Measurements from ENCODE around the gene ESR2. TPM values are rescaled to one million over a fixed set of nuclear protein-coding genes. Genes with fewer than 3 reads are reported as not detected.

Gene ESR2
- total and polyA plus RNA-seq, 2 of the 8 experiments (the other 6 are each of a cell fraction or from before 2014, with no cell fraction given): 0.19 to 0.23 TPM

DNA sequence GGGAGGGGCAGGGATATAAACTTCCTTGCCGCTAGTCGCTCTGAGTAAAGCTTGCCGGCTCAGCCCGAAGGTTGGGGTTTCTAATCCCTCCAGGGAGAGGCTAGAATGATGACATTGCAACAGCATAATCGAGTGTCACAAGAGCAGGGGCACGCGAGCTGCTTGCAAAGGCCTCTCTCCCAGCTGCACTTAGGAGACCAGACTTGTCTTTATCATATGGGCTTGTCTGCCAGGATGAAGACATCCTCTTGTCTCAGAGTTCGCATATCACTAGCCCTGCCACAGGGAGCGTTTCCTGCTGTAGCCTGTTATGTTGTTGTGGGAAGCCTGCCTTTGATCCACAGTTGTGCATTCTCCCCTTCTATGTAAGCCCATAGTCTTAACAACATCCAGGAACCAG lies 180.0 kb downstream of the ESR2 start:
- ChIA-PET POLR2A (ENCODE audit: partially characterized antibody) (interaction anchor here (0.6 kb wide), 1 partner anchor 54 kb away, joined by 3 read pairs; no protein-coding TSS in a partner anchor), CTCF (ENCODE audit: partially characterized antibody) (interaction anchor here (0.6 to 1.1 kb wide), 2 partner anchors 10 to 21 kb away, joined by 3 read pairs; no protein-coding TSS in a partner anchor)
- no peak overlapping the region for H3K4me2 ChIP-seq (ENCODE audit: insufficient read depth in 1 of 2, low read depth in 2 of 2, low read length in 2 of 2)
- no peak overlapping the region for H3K4me3 ChIP-seq (ENCODE audit: extremely low read depth in 1 of 4, insufficient read depth in 2 of 4, low read depth in 3 of 4, low read length in 4 of 4)
- H4K91ac ChIP-seq (replicated peaks; ENCODE audit: insufficient read length, low read length): no peak overlapping the region
- no peak overlapping the region for H3K14ac ChIP-seq (ENCODE audit: insufficient read length)
- no peak for FAIRE-seq
- H3K79me2 ChIP-seq (ENCODE audit: control insufficient read depth in 1 of 2, insufficient read depth in 2 of 2, low read length in 2 of 2): no peaks in the 10 kb centered on the region
- WGBS, 2 experiments (ENCODE audit: extremely low coverage in 1 of 2, insufficient coverage in 1 of 2, insufficient read length in 1 of 2, insufficient replicate concordance in 2 of 2, low coverage in 1 of 2, low lambda C conversion rate in 2 of 2, missing lambda C conversion rate in 1 of 2): 80% methylated on average over 9 of the region's 9 CpGs; no CpG with 5 or more reads in 1 of the 2 experiments
- H3K9me3 ChIP-seq (ENCODE audit: insufficient read depth in 2 of 2, low read depth in 1 of 2, low read length in 1 of 2): no peaks in the 10 kb centered on the region
- no peak overlapping the region for H2AFZ ChIP-seq (ENCODE audit: low read length)
- H4K20me1 ChIP-seq (replicated peaks in 1 of 2; ENCODE audit: control insufficient read depth in 1 of 2, insufficient read depth in 2 of 2, low read length in 2 of 2): no peaks in the 10 kb centered on the region
- no peak overlapping the region for H3K27ac ChIP-seq (ENCODE audit: low read depth, low read length)
- peaks cover 0 to 3% (median 0%) of the 10 kb centered on the region in 4 experiments; a peak in 1 of 8 replicates for H3K36me3 ChIP-seq (ENCODE audit: control insufficient read depth in 2 of 4, insufficient read depth in 4 of 4, low read length in 3 of 4)
- no peak overlapping the region for H3K23ac ChIP-seq (ENCODE audit: insufficient read length)
- no peaks in the 10 kb centered on the region for H3K79me1 ChIP-seq (ENCODE audit: low read depth, low read length)
- no peak overlapping the region for H3K4ac ChIP-seq (replicated peaks; ENCODE audit: insufficient read length, low read depth, low read length)
- no peak overlapping the region for H3K18ac ChIP-seq (ENCODE audit: extremely low read depth, low read length)
- no peak overlapping the region for H2AK5ac ChIP-seq (ENCODE audit: low read depth, low read length)
- no peak overlapping the region for H3K9ac ChIP-seq (replicated peaks in 1 of 4; ENCODE audit: extremely low read depth in 1 of 4, low read depth in 3 of 4, low read length in 3 of 4)
- H3K23me2 ChIP-seq (ENCODE audit: low read depth, low read length): no peaks in the 10 kb centered on the region
- no peaks in the 10 kb centered on the region for H3K27me3 ChIP-seq (replicated peaks in 1 of 4; ENCODE audit: control insufficient read depth in 3 of 4, extremely low read depth in 1 of 4, insufficient read depth in 3 of 4, low read length in 3 of 4)
- H4K8ac ChIP-seq (ENCODE audit: extremely low read depth, insufficient read depth, low read length): no peak overlapping the region
- no peak overlapping the region for H2BK20ac ChIP-seq (ENCODE audit: low read length)
- no peak overlapping the region for H3K56ac ChIP-seq (replicated peaks; ENCODE audit: insufficient read length, low read depth, low read length)
- H2BK120ac ChIP-seq (replicated peaks; ENCODE audit: low read depth, low read length): no peak overlapping the region
- H2BK15ac ChIP-seq (ENCODE audit: low read length): no peak overlapping the region
- no peak overlapping the region for H2BK5ac ChIP-seq (ENCODE audit: low read depth, low read length)
- no peak overlapping the region for H4K5ac ChIP-seq (ENCODE audit: insufficient read length, low read depth, low read length)
- no peak overlapping the region for H2BK12ac ChIP-seq (ENCODE audit: low read depth, low read length)
- TF ChIP-seq RNF2 (IDR thresholded peaks at IDR 0.05; ENCODE audit: borderline replicate concordance, low read depth, low read length, missing control alignments, poor library complexity, severe bottlenecking) (no peak), HDAC2 (IDR thresholded peaks at IDR 0.05; ENCODE audit: borderline replicate concordance in 1 of 2, low read depth in 2 of 2, low read length in 2 of 2) (no peak), BACH1 (IDR thresholded peaks at IDR 0.05; ENCODE audit: low read length) (no peak), SP4 (IDR thresholded peaks at IDR 0.05; ENCODE audit: low read length) (no peak), CHD2 (IDR thresholded peaks at IDR 0.05; ENCODE audit: low read length) (no peak)
- peaks cover 0 to 8% (median 2%) of the 10 kb centered on the region in 4 experiments; a peak in 3 of 7 replicates for H3K4me1 ChIP-seq (replicated peaks in 1 of 4; ENCODE audit: control insufficient read depth in 3 of 4, insufficient read depth in 4 of 4, low read length in 3 of 4)
- DNase-seq (ENCODE audit: low read depth in 1 of 2, low spot score in 2 of 2): no peak
